ENCODE data around the gene CLRN1. TPM values are rescaled to one million over a fixed set of nuclear protein-coding genes. Genes with fewer than 3 reads are reported as not detected.

CLRN1 gene
- total and polyA plus RNA-seq, 9 of the 15 experiments (the other 6 are each of a cell fraction or from before 2014, with no cell fraction given): not detected

GRCh38 chr3:150921209-150921608 is 51.3 kb downstream of the CLRN1 start:
- no peak overlapping the region for H2AFZ ChIP-seq (ENCODE audit: low read depth, low read length)
- H3K79me2 ChIP-seq (ENCODE audit: control insufficient read depth, insufficient read depth, low read length): no peaks in the 10 kb centered on the region
- FAIRE-seq (no peak), ATAC-seq (no peak), DNase-seq (ENCODE audit: extremely low read depth in 1 of 4, low spot score in 3 of 4) (no peak)
- BruUV-seq (replicated peaks): no TSS peak
- H3K27ac ChIP-seq (ENCODE audit: extremely low read depth, low read depth, low read length): no peak overlapping the region
- ChIA-PET CTCF (ENCODE audit: low intra/inter-chr PET ratio) (no interaction called here), POLR2A (no interaction called here)
- WGBS (ENCODE audit: insufficient coverage, low coverage, missing lambda C conversion rate): 0% methylated on average over 4 of the region's 4 CpGs
- peaks cover 0 to 3% of the 10 kb centered on the region in 2 experiments; a peak in 1 of 5 replicates for H3K4me1 ChIP-seq (replicated peaks in 1 of 2; ENCODE audit: control insufficient read depth in 2 of 2, insufficient read depth in 2 of 2, low read length in 2 of 2)
- no peaks in the 10 kb centered on the region for H3K9me3 ChIP-seq (replicated peaks; ENCODE audit: control insufficient read depth, insufficient read depth, low read depth, low read length)
- H4K20me1 ChIP-seq (replicated peaks; ENCODE audit: control insufficient read depth, insufficient read depth, low read length): no peaks in the 10 kb centered on the region
- H3K27me3 ChIP-seq (ENCODE audit: control insufficient read depth in 2 of 2, insufficient read depth in 2 of 2, low read length in 2 of 2): peaks cover 0 to 31% of the 10 kb centered on the region in 2 experiments; a peak in 3 of 5 replicates
- intact Hi-C loops (cut with micrococcal nuclease) (no loop called here), in situ Hi-C loops (cut with MboI) (no loop called here)
- no peak overlapping the region for H3K9ac ChIP-seq (ENCODE audit: insufficient read depth in 1 of 2, low read depth in 2 of 2, low read length in 2 of 2)
- H3K4me3 ChIP-seq: no peak overlapping the region
- no peaks in the 10 kb centered on the region for H3K9me1 ChIP-seq (ENCODE audit: control insufficient read depth, insufficient read depth, low read length)
- no peaks in the 10 kb centered on the region for H3K36me3 ChIP-seq (ENCODE audit: control insufficient read depth, insufficient read depth, low read length)
- H3K4me2 ChIP-seq (ENCODE audit: insufficient read depth, low read length): no peak overlapping the region
- TF ChIP-seq MAX (CRISPR knock-in tag; IDR thresholded peaks at IDR 0.05): no peak
- no peak for TF ChIP-seq PCBP2 (IDR thresholded peaks at IDR 0.05; ENCODE audit: low read depth, low read length, poor library complexity, severe bottlenecking)
- no peak for TF ChIP-seq TCFL5 (CRISPR knock-in tag; conservative IDR thresholded peaks at IDR 0.05)
- TF ChIP-seq NCOA1 (IDR thresholded peaks at IDR 0.05; ENCODE audit: low read depth): no peak
- no peak for TF ChIP-seq ZBTB17 (CRISPR knock-in tag; IDR thresholded peaks at IDR 0.05)
- no peak for TF ChIP-seq CBFB (CRISPR knock-in tag; IDR thresholded peaks at IDR 0.05)
- TF ChIP-seq ZNF212 (CRISPR knock-in tag; IDR thresholded peaks at IDR 0.05): no peak
- no peak for TF ChIP-seq MNT (conservative IDR thresholded peaks at IDR 0.05)
- TF ChIP-seq CTBP1 (IDR thresholded peaks at IDR 0.05; ENCODE audit: borderline replicate concordance): no peak
- TF ChIP-seq, protein P1, sequence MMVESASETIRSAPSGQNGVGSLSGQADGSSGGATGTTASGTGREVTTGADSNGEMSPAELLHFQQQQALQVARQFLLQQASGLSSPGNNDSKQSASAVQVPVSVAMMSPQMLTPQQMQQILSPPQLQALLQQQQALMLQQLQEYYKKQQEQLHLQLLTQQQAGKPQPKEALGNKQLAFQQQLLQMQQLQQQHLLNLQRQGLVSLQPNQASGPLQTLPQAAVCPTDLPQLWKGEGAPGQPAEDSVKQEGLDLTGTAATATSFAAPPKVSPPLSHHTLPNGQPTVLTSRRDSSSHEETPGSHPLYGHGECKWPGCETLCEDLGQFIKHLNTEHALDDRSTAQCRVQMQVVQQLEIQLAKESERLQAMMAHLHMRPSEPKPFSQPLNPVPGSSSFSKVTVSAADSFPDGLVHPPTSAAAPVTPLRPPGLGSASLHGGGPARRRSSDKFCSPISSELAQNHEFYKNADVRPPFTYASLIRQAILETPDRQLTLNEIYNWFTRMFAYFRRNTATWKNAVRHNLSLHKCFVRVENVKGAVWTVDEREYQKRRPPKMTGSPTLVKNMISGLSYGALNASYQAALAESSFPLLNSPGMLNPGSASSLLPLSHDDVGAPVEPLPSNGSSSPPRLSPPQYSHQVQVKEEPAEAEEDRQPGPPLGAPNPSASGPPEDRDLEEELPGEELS (CRISPR knock-in tag; IDR thresholded peaks at IDR 0.05; ENCODE audit: borderline replicate concordance): no peak
- no peak for TF ChIP-seq KDM1A (IDR thresholded peaks at IDR 0.05)
- TF ChIP-seq BCL6 (CRISPR knock-in tag; IDR thresholded peaks at IDR 0.05): no peak
- TF ChIP-seq ESRRB (CRISPR knock-in tag; IDR thresholded peaks at IDR 0.05; ENCODE audit: borderline replicate concordance): no peak
- TF ChIP-seq, protein P2, sequence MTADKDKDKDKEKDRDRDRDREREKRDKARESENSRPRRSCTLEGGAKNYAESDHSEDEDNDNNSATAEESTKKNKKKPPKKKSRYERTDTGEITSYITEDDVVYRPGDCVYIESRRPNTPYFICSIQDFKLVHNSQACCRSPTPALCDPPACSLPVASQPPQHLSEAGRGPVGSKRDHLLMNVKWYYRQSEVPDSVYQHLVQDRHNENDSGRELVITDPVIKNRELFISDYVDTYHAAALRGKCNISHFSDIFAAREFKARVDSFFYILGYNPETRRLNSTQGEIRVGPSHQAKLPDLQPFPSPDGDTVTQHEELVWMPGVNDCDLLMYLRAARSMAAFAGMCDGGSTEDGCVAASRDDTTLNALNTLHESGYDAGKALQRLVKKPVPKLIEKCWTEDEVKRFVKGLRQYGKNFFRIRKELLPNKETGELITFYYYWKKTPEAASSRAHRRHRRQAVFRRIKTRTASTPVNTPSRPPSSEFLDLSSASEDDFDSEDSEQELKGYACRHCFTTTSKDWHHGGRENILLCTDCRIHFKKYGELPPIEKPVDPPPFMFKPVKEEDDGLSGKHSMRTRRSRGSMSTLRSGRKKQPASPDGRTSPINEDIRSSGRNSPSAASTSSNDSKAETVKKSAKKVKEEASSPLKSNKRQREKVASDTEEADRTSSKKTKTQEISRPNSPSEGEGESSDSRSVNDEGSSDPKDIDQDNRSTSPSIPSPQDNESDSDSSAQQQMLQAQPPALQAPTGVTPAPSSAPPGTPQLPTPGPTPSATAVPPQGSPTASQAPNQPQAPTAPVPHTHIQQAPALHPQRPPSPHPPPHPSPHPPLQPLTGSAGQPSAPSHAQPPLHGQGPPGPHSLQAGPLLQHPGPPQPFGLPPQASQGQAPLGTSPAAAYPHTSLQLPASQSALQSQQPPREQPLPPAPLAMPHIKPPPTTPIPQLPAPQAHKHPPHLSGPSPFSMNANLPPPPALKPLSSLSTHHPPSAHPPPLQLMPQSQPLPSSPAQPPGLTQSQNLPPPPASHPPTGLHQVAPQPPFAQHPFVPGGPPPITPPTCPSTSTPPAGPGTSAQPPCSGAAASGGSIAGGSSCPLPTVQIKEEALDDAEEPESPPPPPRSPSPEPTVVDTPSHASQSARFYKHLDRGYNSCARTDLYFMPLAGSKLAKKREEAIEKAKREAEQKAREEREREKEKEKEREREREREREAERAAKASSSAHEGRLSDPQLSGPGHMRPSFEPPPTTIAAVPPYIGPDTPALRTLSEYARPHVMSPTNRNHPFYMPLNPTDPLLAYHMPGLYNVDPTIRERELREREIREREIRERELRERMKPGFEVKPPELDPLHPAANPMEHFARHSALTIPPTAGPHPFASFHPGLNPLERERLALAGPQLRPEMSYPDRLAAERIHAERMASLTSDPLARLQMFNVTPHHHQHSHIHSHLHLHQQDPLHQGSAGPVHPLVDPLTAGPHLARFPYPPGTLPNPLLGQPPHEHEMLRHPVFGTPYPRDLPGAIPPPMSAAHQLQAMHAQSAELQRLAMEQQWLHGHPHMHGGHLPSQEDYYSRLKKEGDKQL (CRISPR knock-in tag; IDR thresholded peaks at IDR 0.05; ENCODE audit: borderline replicate concordance): no peak
- no peak for TF ChIP-seq ZNF324 (CRISPR knock-in tag; IDR thresholded peaks at IDR 0.05)

Measured in K562 (cell line).